ENCODE data around the gene NKX1-2. TPM values are rescaled to one million over a fixed set of nuclear protein-coding genes. Genes with fewer than 3 reads are reported as not detected.

The NKX1-2 gene
- total RNA-seq (ENCODE audit: unreplicated experiment), result 0.59 TPM
- long read RNA-seq, result 0 reads

GRCh38 chr10:124450012-124450782, at the start of gene NKX1-2:
Gene NKX1-2 (minus strand): TSS chr10:124450035. CDS start chr10:124449943, 92 bp downstream.
- peaks cover 19% of the 10 kb centered on the region for H3K4me1 Mint-ChIP-seq (ENCODE audit: low read depth, unreplicated experiment)
- peak; percentile 46 for DNase-seq
- no peaks in the 10 kb centered on the region for H3K36me3 Mint-ChIP-seq (ENCODE audit: unreplicated experiment)
- H3K4me3 Mint-ChIP-seq (ENCODE audit: unreplicated experiment), result peak within 1 kb of the TSS; percentile 85
- TF ChIP-seq CTCF (IDR thresholded peaks at IDR 0.05; ENCODE audit: partially characterized antibody, unreplicated experiment), result no peak
- H3K27ac Mint-ChIP-seq (ENCODE audit: unreplicated experiment), result no peak within 1 kb of the TSS
- peaks cover 23% of the 10 kb centered on the region for H3K27me3 Mint-ChIP-seq (ENCODE audit: unreplicated experiment)
- peaks cover 7% of the 10 kb centered on the region for H3K9me3 Mint-ChIP-seq (ENCODE audit: unreplicated experiment)

DNA sequence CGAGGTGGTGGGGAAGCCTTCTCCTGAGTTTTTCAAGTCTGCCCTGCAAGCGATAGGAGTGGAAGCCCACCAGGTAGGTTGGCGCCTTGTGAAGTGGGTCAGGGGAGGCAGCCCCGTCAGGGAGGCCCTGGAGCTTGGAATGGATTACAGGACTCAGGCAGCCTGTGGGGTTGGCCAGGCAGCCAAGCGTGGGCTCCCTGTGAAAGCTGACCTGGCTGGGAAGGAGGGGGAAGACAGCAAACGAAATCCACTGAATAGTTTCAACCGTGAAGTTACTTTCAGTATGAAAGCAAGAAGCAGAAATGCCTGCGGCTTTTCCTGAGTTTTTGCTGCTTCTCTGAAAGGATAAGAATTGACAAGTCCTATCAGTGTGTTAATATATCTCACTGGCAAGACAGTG, 48.2 kb upstream of the NKX1-2 start:
- Mint-ChIP-seq H3K36me3 (ENCODE audit: unreplicated experiment) (peaks cover 8% of the 10 kb centered on the region), H3K9me3 (ENCODE audit: unreplicated experiment) (peaks cover 7% of the 10 kb centered on the region), H3K4me1 (ENCODE audit: low read depth, unreplicated experiment) (peaks cover 25% of the 10 kb centered on the region), H3K27ac (ENCODE audit: unreplicated experiment) (no peak overlapping the region), H3K4me3 (ENCODE audit: unreplicated experiment) (peak overlapping the region; percentile 11), H3K27me3 (ENCODE audit: unreplicated experiment) (peaks cover 6% of the 10 kb centered on the region)
- DNase-seq, result no peak
- TF ChIP-seq CTCF (IDR thresholded peaks at IDR 0.05; ENCODE audit: partially characterized antibody, unreplicated experiment), result no peak

GRCh38 chr10:124497196-124497881, 47.5 kb upstream of the NKX1-2 start:
- peaks cover 6% of the 10 kb centered on the region for H3K27me3 Mint-ChIP-seq (ENCODE audit: unreplicated experiment)
- peak; percentile 66 for DNase-seq
- no peak overlapping the region for H3K4me3 Mint-ChIP-seq (ENCODE audit: unreplicated experiment)
- TF ChIP-seq CTCF (IDR thresholded peaks at IDR 0.05; ENCODE audit: partially characterized antibody, unreplicated experiment), result no peak
- peak overlapping the region; percentile 76 for H3K27ac Mint-ChIP-seq (ENCODE audit: unreplicated experiment)
- peaks cover 25% of the 10 kb centered on the region for H3K4me1 Mint-ChIP-seq (ENCODE audit: low read depth, unreplicated experiment)
- peaks cover 7% of the 10 kb centered on the region for H3K9me3 Mint-ChIP-seq (ENCODE audit: unreplicated experiment)
- H3K36me3 Mint-ChIP-seq (ENCODE audit: unreplicated experiment), result peaks cover 8% of the 10 kb centered on the region

- DNase-seq, result no peak
- peaks cover 6% of the 10 kb centered on the region for H3K9me3 Mint-ChIP-seq (ENCODE audit: unreplicated experiment)
- no peak for TF ChIP-seq CTCF (IDR thresholded peaks at IDR 0.05; ENCODE audit: partially characterized antibody, unreplicated experiment)
- peaks cover 25% of the 10 kb centered on the region for H3K4me1 Mint-ChIP-seq (ENCODE audit: low read depth, unreplicated experiment)
- no peak overlapping the region for H3K27ac Mint-ChIP-seq (ENCODE audit: unreplicated experiment)
- H3K27me3 Mint-ChIP-seq (ENCODE audit: unreplicated experiment), result peaks cover 6% of the 10 kb centered on the region
- no peak overlapping the region for H3K4me3 Mint-ChIP-seq (ENCODE audit: unreplicated experiment)
- H3K36me3 Mint-ChIP-seq (ENCODE audit: unreplicated experiment), result peaks cover 8% of the 10 kb centered on the region
Observed at GRCh38 chr10:124496620-124497019, 46.8 kb upstream of the NKX1-2 start.

DNA sequence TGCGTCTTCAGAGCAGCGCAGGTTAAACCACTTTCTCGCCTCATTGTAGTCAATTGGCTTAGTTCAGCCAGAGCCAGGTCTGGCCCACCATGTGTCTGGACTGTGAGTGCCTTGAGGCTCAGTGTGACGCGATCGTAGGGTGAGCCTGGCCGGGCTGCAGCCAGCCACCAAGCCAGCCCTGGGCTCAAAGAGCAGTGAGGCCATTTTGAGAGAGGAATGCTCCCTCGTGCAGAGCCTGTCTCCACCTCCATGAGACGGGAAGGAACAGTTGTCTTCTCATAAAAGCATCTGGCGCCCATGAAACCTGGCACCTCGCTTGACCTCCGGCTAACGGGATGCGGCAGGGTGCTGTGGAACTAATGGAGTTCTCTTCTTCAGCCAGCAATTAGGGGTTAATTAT, 46.3 kb upstream of the NKX1-2 start:
- no peak for TF ChIP-seq CTCF (IDR thresholded peaks at IDR 0.05; ENCODE audit: partially characterized antibody, unreplicated experiment)
- Mint-ChIP-seq H3K4me3 (ENCODE audit: unreplicated experiment) (no peak overlapping the region), H3K27me3 (ENCODE audit: unreplicated experiment) (peaks cover 6% of the 10 kb centered on the region), H3K36me3 (ENCODE audit: unreplicated experiment) (peaks cover 7% of the 10 kb centered on the region), H3K4me1 (ENCODE audit: low read depth, unreplicated experiment) (peaks cover 25% of the 10 kb centered on the region), H3K9me3 (ENCODE audit: unreplicated experiment) (peaks cover 6% of the 10 kb centered on the region), H3K27ac (ENCODE audit: unreplicated experiment) (peak overlapping the region; percentile 66)
- no peak for DNase-seq

All from glutamatergic neuron (in vitro differentiated cells).